PC-3 (cell line): ENCODE measurements around the gene NFATC2. TPM values are rescaled to one million over a fixed set of nuclear protein-coding genes. Genes with fewer than 3 reads are reported as not detected.

Experiments
- ATAC-seq: fragments of 200-7000 bp; cut with Tn5 transposase; 2 replicates; pipeline ENCODE4 v1.9.1; 2020; ENCODE audit warnings: mild to moderate bottlenecking, moderate library complexity
- BruUV-seq: library from RNA; stranded (reverse); fragments of 400-500 nt; replicated peaks from 2 replicates; lab custom pipeline; 2021; lab: Mats Ljungman, UMichigan
- CTCF ChIA-PET: fragments of 300-600 bp; sonication (Branson Sonifier 250); formaldehyde crosslinking; loops from one replicate; lab custom pipeline; 2022; ENCODE audit warnings: antibody characterized with exemption; lab: Charles Lee
- POLR2A ChIA-PET: fragments of 300-600 bp; sonication (Branson Sonifier 250); formaldehyde crosslinking; loops from one replicate; lab custom pipeline; 2022; ENCODE audit warnings: antibody characterized with exemption; ENCODE audit not compliant: unreplicated experiment; lab: Charles Lee
- DNase-seq: peaks from one replicate; pipeline ENCODE4 v3.0.0-alpha.2; 2015
- H2AFZ ChIP-seq: fragments of 300-600 bp; sonication (generic); 2 replicates; pipeline ENCODE4 v1.6.0; 2016; ENCODE audit warnings: antibody characterized with exemption, low read length
- H3F3A ChIP-seq: fragments of 300-600 bp; sonication (generic); one replicate; pipeline ENCODE4 v1.6.0; 2017; ENCODE audit warnings: antibody characterized with exemption, low read length, control low read depth, mild to moderate bottlenecking; ENCODE audit not compliant: unreplicated experiment
- H3K27ac ChIP-seq: fragments of 300-600 bp; sonication (generic); 2 replicates; pipeline ENCODE4 v1.5.1; 2016; ENCODE audit warnings: mild to moderate bottlenecking, low read length
- H3K27me3 ChIP-seq: fragments of 300-600 bp; sonication (generic); 2 replicates; pipeline ENCODE4 v1.6.1; 2016; ENCODE audit warnings: low read length, mixed read lengths
- H3K36me3 ChIP-seq: fragments of 300-600 bp; sonication (generic); 2 replicates; pipeline ENCODE4 v1.6.1; 2016; ENCODE audit warnings: low read depth, mixed run types, low read length, mixed read lengths
- H3K4me1 ChIP-seq: fragments of 300-600 bp; sonication (generic); 2 replicates; pipeline ENCODE4 v1.5.1; 2016; ENCODE audit warnings: low read length; ENCODE audit not compliant: insufficient read depth
- H3K4me2 ChIP-seq: fragments of 300-600 bp; sonication (generic); 2 replicates; pipeline ENCODE4 v1.6.0; 2016; ENCODE audit warnings: low read length
- H3K4me3 ChIP-seq: fragments of 300-600 bp; sonication (generic); 2 replicates; pipeline ENCODE4 v1.5.1; 2016; ENCODE audit warnings: mild to moderate bottlenecking, low read length, mixed read lengths
- H3K79me2 ChIP-seq: fragments of 300-600 bp; sonication (generic); 2 replicates; pipeline ENCODE4 v1.6.1; 2017; ENCODE audit warnings: low read length, mixed read lengths
- H3K9ac ChIP-seq: fragments of 300-600 bp; sonication (generic); 2 replicates; pipeline ENCODE4 v1.6.0; 2016; ENCODE audit warnings: mild to moderate bottlenecking, low read length
- H3K9me2 ChIP-seq: fragments of 300-600 bp; sonication (generic); replicated peaks from 2 replicates; pipeline ENCODE4 v1.6.1; 2016; ENCODE audit warnings: mixed run types, low read length, mixed read lengths
- H3K9me3 ChIP-seq: fragments of 300-600 bp; sonication (generic); 2 replicates; pipeline ENCODE4 v1.6.1; 2016; ENCODE audit warnings: low read length, mixed read lengths
- H4K20me1 ChIP-seq: fragments of 300-600 bp; sonication (generic); 2 replicates; pipeline ENCODE4 v1.6.1; 2016; ENCODE audit warnings: low read length, mixed read lengths
- EZH2 ChIP-seq: fragments of 300-600 bp; sonication (generic); IDR thresholded peaks from one replicate; pipeline ENCODE4 v1.6.1; 2017; ENCODE audit warnings: antibody characterized with exemption, mild to moderate bottlenecking, low read length; ENCODE audit not compliant: unreplicated experiment
- EZH2phosphoT487 ChIP-seq: fragments of 300-600 bp; sonication (generic); IDR thresholded peaks from 2 replicates; pipeline ENCODE4 v1.6.1; 2018; ENCODE audit warnings: mild to moderate bottlenecking, antibody characterized with exemption, low read length, borderline replicate concordance
- intact Hi-C: fragments of 100-400 bp; cut with micrococcal nuclease; formaldehyde crosslinking; loops from 2 replicates; pipeline ENCODE4 v1.9.0; 2023
- total RNA-seq: library from RNA; depleted of rRNA; stranded (reverse); fragments of >200 nt; gene quantifications from 2 replicates; pipeline ENCODE4 v1.2.3, GENCODE V29; 2014
- TF ChIP-seq, protein P1 (sequence below): fragments of 300-600 bp; sonication (generic); conservative IDR thresholded peaks from 2 replicates; pipeline ENCODE4 v1.5.1; 2017; ENCODE audit warnings: antibody characterized with exemption, low read depth, mild to moderate bottlenecking, low read length

Gene NFATC2
- total RNA-seq, 1 experiment from 2014 or later, result 12.9 TPM

DNA sequence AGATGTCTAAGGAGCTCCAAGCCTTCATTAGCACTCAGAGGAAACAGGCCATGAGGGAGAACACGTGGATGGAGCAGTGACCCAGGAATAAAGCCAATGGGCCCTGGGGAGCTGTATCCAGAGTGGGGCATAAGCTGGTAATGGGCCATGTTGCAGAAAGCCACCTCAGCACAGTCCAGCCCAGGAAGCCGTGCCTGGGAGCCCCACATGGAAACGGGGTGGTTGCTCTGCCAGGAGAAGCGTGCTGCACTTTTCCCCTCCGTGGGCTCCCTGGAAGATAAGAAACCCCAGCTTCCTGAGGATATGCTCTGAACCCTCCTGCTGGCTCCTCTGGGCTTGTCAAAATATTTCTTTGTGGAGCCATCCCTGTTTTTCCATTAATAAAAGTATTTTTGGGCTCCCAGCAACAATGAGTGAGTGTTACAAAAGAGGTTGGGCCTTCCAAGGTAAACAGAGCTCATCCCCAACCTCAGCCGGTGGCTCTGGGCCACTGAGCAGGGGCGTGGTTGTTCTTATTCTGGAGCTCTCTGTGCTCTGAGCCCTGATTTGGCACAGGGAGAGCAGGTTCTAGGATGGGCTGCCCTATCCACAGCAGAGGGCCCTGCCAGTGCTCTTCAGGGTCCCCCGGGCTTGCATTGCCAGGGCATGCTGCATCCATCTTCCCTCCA, 31.2 kb upstream of the NFATC2 start:
- Histone ChIP-seq H3K4me1 (peaks cover 25% of the 10 kb centered on the region), H3K79me2 (no peaks in the 10 kb centered on the region), H3K9me2 (no peaks in the 10 kb centered on the region), H4K20me1 (no peaks in the 10 kb centered on the region), H3F3A (peaks cover 5% of the 10 kb centered on the region), H3K9ac (no peak overlapping the region), H3K9me3 (no peaks in the 10 kb centered on the region), H2AFZ (no peak overlapping the region), H3K27me3 (no peaks in the 10 kb centered on the region), H3K27ac (no peak overlapping the region), H3K4me3 (no peak overlapping the region), H3K4me2 (peak overlapping the region; percentile 11), H3K36me3 (no peaks in the 10 kb centered on the region)
- no peak for TF ChIP-seq EZH2phosphoT487
- TF ChIP-seq EZH2, result no peak
- TF ChIP-seq, protein P1, sequence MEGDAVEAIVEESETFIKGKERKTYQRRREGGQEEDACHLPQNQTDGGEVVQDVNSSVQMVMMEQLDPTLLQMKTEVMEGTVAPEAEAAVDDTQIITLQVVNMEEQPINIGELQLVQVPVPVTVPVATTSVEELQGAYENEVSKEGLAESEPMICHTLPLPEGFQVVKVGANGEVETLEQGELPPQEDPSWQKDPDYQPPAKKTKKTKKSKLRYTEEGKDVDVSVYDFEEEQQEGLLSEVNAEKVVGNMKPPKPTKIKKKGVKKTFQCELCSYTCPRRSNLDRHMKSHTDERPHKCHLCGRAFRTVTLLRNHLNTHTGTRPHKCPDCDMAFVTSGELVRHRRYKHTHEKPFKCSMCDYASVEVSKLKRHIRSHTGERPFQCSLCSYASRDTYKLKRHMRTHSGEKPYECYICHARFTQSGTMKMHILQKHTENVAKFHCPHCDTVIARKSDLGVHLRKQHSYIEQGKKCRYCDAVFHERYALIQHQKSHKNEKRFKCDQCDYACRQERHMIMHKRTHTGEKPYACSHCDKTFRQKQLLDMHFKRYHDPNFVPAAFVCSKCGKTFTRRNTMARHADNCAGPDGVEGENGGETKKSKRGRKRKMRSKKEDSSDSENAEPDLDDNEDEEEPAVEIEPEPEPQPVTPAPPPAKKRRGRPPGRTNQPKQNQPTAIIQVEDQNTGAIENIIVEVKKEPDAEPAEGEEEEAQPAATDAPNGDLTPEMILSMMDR, result no peak
- ChIA-PET POLR2A (interaction anchor here (0.6 to 1.1 kb wide), 4 partner anchors 10 to 149 kb away, joined by 3 to 6 read pairs (median 5); no protein-coding TSS in a partner anchor), CTCF (interaction anchor here (0.5 to 1.7 kb wide), 2 partner anchors 21 to 54 kb away, joined by 5 to 10 read pairs; no protein-coding TSS in a partner anchor)
- DNase-seq (peak; percentile 80), ATAC-seq (peak; percentile 85)
- intact Hi-C loops, result no loop called here
- BruUV-seq, result no TSS peak

DNA sequence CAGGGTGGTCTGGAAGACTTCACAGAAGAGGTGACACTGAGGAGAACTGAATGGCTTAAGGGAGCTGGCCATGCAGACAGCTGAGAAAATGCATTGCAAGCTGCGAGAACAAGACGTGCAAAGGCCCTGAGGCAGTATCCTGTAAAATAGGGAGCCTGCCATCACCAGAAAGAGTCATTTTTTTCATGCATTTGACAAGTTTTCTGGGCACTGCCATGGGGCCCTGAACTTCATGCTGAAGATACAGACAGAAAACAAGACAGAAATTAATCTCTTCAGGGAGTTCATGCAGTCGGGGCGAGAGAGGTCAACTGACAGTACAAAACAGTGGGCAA, 28.9 kb upstream of the NFATC2 start:
- intact Hi-C loops, result no loop called here
- no peak for DNase-seq
- ChIA-PET POLR2A (no interaction called here), CTCF (no interaction called here)
- no TSS peak for BruUV-seq
- Histone ChIP-seq H3K27me3 (no peaks in the 10 kb centered on the region), H3K4me1 (peaks cover 25% of the 10 kb centered on the region), H3F3A (peaks cover 5% of the 10 kb centered on the region), H3K79me2 (no peaks in the 10 kb centered on the region), H2AFZ (no peak overlapping the region), H3K9me3 (no peaks in the 10 kb centered on the region), H3K9me2 (no peaks in the 10 kb centered on the region), H3K36me3 (no peaks in the 10 kb centered on the region), H3K4me2 (no peak overlapping the region), H4K20me1 (no peaks in the 10 kb centered on the region), H3K4me3 (no peak overlapping the region), H3K9ac (no peak overlapping the region), H3K27ac (no peak overlapping the region)
- no peak for TF ChIP-seq EZH2phosphoT487
- TF ChIP-seq EZH2, result no peak
- TF ChIP-seq, protein P1, result no peak
- ATAC-seq, result no peak

DNA sequence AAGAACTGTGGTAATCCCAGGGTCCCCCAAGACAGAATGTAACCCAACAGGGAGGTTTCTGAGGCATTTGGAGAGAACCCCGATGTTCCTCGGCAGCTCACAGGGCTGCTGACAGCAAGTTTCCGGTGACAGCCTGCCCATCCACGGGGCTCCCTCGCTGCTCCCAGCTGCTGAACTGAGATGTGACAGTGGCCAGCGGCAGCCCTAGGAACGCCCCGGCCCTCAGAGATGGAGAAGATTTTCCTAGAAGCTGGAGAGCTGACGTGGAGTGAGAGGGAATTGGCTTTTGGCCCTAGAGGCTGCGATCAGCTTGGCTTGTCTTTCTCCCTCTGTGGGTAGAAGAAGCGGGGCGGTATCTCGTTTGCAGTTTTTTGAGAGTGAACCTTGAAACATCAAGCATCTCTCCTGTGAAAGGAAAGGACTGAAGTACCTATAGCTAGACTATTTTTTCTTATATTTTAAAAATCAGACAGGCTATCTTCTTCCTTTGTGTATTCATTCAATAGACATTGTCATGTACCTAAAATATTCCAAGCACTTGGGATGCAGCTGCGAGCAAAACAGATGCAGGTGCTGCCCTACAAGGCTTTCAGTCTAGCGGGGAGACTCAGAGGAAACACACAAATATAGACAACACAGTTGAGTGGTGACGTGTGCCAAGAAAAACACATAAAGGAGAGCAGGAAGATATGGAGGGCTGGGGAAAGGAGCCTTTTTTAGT, 28.4 kb upstream of the NFATC2 start:
- ATAC-seq (no peak), DNase-seq (no peak)
- no peak overlapping the region for H3K4me2 ChIP-seq
- no peak overlapping the region for H3K4me3 ChIP-seq
- POLR2A ChIA-PET, result no interaction called here
- no peak overlapping the region for H3K9ac ChIP-seq
- H3K9me2 ChIP-seq, result no peaks in the 10 kb centered on the region
- intact Hi-C loops, result no loop called here
- no peaks in the 10 kb centered on the region for H3K36me3 ChIP-seq
- H4K20me1 ChIP-seq, result no peaks in the 10 kb centered on the region
- H3K27ac ChIP-seq, result no peak overlapping the region
- no peak overlapping the region for H2AFZ ChIP-seq
- CTCF ChIA-PET, result no interaction called here
- H3K27me3 ChIP-seq, result no peaks in the 10 kb centered on the region
- BruUV-seq, result no TSS peak
- peaks cover 5% of the 10 kb centered on the region for H3F3A ChIP-seq
- no peaks in the 10 kb centered on the region for H3K9me3 ChIP-seq
- H3K79me2 ChIP-seq, result no peaks in the 10 kb centered on the region
- H3K4me1 ChIP-seq, result peaks cover 25% of the 10 kb centered on the region
- TF ChIP-seq EZH2phosphoT487 (no peak), EZH2 (no peak)
- TF ChIP-seq, protein P1, result no peak
